Stimulated activated CD4-positive, alpha-beta T cell treated with anti-CD3 and anti-CD28 coated beads, Interleukin-1b, Interleukin-23, amount 100 ng/mL, for 24 hours (primary cell): Measurements from ENCODE around the gene ITGB8.
"Not testable (repeated sequence)": the region's sequence is repeated elsewhere in the genome, so short reads cannot be mapped to it uniquely, and the experiment has no call there.

ENCODE experiments used
- DNase-seq, 4 experiments: peaks; one replicate each; pipeline ENCODE4 v3.0.0-alpha.2; 2020; ENCODE audit warnings: low read depth in 4 of 4, low spot score in 1 of 4

The ITGB8 gene

DNA sequence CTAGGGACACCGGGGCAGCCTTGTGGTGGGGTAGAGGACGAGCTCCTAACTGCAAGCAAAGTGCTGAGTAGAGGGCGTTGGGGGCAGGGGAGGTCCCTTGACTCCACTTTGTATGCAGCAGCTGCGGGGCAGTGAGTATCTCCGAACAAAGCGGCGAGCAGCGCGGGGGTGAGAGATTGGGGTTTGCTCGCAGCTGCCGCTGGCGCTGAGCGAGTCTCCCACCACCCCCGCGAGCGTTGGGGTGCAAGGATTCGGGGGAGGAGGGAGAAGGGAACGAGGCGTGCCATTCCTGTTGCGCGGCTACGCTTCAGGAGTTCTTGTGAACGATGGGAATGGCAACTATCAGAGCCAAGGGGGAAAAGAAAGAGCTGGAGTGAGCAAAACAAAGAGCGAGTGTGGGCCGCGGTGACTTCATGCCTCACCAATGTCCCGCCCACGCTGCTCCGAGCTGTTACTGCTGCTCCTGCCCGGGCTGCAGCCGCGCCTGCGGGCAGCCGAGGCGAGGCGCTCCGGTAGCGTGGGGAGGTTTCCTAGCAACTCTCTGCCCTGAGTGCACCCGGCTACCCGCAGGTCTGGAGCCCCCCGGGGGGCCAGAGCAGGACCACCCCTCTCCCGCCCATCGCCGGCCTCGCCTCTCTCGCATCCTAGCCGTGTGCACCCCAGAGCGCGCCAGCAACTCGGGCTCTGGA is at the start of gene ITGB8:
ITGB8 (plus strand) TSS at position 662 of the 689 bp plus-strand sequence. CDS start 907 bp downstream, outside the sequence.
- peak; percentile 27 to 74 (median 42) for DNase-seq

DNA sequence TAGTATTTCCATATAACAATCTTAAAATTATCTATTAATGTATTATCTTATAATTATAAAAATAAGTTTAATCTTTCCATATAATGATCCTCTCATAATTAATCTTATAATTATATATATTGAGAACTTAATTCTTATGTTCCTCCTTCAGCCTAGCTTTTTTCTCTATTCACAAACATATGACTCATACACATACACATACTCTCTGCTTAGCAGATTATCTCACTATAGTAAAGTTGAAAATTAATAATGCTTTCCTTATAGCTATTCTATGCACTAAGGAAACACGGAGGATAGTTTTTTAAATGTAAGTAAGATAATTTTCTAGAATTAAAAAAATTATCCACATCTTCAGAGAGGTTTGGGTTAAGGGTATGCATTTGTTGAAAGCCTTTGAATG is 47.7 kb upstream of the ITGB8 start:
- DNase-seq, result no peak

DNA sequence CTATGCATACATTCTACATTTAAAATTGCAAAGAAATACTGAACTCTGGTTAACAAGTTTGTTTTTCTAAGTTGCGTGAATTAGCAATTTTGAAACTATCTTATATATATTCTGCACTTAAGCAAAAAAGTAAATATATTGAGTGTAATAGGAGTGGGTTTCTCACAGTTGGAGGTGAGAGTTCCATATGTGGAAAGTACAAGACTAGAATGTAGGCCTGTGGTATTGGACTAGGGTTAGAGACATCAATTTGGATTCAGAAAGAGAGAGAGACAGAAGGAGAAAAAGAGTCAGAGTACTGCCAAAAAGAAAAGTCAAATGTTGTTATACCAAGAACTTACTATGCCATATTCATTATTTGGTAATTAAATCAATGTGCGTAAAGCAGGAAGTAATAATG is 47.3 kb upstream of the ITGB8 start:
- no peak for DNase-seq

GRCh38 chr7:20284003-20284770 is 46.5 kb upstream of the ITGB8 start:
- DNase-seq, result no peak

- DNase-seq, result no peak
Observed at GRCh38 chr7:20284771-20285143, 45.9 kb upstream of the ITGB8 start.

DNA sequence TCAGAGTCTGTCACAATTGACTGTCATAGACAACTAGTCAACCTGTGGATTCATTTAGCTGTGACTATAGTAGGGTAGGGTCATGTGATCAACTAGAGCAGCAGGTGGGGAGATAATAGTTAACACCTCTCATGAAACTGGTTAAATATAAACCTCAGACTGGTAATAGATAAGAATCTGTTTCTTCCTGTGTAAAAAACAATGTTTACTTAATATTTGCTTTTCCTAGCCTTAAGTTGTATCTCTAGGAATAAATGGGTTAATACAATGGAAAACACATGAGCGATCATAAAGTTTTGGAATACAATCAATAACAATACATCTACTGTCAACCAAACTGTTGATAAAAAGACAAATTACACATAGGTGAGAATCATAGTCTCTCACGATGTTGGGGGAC is 43.4 kb upstream of the ITGB8 start:
- DNase-seq, result no peak

DNA sequence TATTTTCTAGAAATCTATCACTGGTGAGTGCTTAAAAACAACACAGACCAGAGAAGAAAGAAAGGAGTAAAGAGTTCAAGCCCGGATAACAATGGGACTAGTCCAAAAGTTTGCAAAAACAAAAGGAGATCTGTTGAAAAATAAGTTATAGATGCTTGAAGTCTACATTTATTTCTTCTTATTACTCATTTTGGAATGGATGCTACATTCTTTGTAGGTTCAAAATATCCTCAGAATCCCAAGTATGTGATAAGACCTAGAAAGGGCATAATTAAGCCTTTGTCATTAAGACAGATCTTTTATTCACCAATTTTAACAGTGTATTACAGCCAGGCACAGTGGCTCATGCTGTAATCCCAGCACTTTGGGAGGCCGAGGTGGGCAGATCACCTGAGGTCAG is 42.7 kb upstream of the ITGB8 start:
- DNase-seq, result no peak

GRCh38 chr7:20290505-20291111 is 40.1 kb upstream of the ITGB8 start:
- DNase-seq, result no peak

DNA sequence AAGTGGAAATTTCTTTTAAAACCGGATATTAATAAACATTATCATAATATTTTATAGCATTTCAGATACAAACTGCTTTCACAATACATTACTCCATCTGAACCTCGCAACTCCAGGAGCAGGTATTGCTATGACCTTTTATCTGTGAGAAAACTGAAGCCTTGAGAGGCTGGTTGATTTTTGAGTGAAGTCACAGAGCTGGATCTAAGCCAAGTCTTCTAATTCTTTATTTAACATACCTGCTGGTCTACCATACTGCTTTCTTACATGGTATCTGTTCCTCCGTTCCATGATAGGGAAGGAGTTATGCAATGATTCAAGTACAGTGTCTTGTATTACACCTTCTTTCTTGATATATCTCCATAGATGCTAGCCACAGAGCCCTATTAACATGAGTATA is 37.4 kb upstream of the ITGB8 start:
- no peak for DNase-seq

DNA sequence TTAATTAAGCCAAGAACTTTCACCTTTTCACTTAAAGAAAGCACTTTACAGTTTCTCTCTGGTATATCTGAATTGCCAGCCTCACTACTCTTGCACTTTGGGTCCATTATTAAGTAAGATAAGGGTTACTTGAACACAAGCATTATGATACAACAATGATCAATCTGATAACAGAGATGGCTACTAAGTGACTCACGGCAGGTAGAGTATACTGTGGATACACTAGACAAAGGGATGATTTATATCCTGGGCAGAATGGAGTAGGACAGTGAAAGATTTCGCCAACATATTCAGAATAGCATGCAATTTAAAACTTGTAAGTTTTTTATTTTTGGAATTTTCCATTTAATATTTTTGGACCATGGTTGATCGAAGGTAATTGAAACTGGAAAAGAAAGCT is 34.3 kb upstream of the ITGB8 start:
- DNase-seq, result no peak

DNA sequence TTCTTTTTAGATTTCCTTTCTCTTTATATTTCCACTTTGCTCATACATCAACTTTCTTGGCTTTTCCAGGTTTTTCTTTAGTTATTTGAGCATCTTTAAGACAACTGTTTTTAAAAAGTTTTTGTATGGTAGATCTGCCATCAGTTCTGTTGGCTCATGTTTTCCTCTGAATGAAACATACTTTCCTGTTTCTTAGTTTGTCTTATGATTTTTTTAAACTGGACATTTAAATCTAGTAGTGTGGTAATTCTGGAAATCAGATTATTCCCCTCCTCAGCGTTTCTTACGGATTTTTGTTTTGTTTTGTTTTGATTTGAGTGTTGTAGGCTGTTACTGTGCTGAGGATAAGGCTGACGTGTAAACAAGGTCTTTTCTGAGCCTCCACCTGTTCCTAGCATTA is 33.8 kb upstream of the ITGB8 start:
- DNase-seq, result no peak

DNA sequence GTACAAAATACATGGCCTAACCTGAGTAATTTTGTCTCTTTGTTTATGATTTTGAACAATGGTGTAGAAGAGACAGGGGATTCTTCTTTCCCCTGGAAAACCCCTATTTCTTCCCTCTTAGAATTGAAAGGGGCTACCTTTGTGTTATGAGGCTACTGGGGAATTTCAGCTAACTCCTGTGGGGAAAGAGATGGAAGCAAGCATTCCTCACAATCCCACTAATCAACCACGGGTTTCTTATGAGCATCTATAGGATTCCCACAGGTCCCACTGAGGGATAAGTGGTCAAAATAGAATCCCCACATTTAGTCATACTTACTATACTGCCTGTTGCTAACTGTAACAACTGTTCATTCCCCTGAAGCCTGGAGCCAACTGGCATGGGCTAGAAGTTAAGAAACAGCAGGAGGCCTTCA is 32.2 kb upstream of the ITGB8 start:
- no peak for DNase-seq

GRCh38 chr7:20299145-20299544 is 31.6 kb upstream of the ITGB8 start:
- DNase-seq, result no peak

DNA sequence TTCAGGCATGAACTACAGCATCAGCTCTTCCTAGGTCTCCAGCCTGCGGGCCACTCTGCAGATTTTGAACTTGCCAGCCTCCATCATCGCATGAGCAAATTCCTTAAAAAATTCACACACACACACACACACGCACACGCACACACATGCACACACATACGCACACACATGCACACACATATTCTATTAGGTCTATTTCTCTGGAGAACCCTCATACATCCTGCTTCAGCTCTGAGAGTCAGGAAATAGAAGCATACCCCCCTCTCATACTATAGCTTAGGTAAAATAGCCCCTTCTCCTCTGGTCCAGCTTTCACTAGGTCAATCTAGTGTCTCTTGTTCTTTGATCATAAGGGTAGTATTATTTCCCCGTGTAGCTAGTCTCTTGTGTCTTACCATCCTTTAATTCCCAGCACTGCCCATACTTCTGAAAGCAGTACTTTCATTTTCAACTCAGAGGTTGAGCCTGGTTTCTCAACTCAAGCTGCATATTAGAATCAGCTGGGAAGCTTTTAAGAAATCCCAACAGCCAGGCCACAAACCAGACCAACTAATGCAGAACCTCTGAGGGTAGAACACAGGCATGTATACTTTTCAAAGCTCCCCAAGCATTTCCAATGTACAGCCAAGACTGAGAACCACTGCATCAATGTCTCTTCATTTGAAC is 30.9 kb upstream of the ITGB8 start:
- no peak for DNase-seq

DNA sequence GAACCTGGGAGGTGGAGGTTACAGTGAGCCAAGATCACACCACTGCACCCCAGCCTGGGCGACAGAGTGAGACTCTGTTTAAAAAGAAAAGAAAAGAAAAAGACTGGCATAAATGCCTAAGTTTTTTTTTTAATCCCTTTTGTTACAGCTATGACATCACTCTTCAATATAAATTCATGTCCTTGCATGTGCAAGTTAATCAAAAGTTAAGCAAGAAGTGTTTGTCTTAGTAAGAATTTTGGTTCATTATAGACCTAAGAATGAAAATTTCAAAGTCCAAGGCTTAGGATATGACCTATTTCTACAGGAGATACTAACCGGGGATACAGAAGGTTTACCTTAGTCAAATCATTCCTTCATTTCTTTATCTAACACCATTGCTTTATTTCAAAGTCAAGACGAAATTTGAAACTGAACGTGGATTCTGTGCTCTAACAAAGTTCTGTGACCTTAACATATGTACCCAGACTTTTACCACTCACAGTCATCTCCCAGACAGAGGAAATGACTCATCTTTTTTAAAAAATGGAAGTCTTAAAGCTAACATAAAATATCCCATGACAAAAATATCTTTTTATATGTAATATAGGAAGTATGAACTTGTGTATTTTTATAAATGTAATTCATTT is 29.3 kb upstream of the ITGB8 start:
- DNase-seq, result no peak

GRCh38 chr7:20302300-20302699 is 28.4 kb upstream of the ITGB8 start:
- DNase-seq, result not testable (repeated sequence)

GRCh38 chr7:20302891-20303290 is 27.8 kb upstream of the ITGB8 start:
- DNase-seq, result no peak

DNA sequence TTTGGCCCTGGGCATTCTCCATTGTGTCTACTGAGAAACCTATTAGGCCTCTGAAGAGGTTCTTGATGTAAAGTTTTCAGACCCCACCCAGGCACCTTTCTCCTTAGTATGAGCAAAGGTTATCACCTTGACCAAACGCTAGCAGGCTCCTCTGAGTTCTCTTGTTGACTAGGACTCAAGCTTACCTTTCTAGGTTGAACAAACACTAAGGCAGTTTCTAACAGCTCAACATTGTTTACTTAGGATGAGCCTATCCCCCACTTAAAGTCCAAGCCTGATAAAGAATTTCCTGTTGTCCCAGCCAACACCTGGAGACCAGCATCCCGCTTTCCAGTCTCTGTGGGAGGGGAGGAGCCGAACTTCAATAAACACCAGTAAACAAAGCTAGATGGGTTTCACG is 26.3 kb upstream of the ITGB8 start:
- no peak for DNase-seq

- DNase-seq, result no peak
Observed at GRCh38 chr7:20305726-20306125, 25.0 kb upstream of the ITGB8 start.

DNA sequence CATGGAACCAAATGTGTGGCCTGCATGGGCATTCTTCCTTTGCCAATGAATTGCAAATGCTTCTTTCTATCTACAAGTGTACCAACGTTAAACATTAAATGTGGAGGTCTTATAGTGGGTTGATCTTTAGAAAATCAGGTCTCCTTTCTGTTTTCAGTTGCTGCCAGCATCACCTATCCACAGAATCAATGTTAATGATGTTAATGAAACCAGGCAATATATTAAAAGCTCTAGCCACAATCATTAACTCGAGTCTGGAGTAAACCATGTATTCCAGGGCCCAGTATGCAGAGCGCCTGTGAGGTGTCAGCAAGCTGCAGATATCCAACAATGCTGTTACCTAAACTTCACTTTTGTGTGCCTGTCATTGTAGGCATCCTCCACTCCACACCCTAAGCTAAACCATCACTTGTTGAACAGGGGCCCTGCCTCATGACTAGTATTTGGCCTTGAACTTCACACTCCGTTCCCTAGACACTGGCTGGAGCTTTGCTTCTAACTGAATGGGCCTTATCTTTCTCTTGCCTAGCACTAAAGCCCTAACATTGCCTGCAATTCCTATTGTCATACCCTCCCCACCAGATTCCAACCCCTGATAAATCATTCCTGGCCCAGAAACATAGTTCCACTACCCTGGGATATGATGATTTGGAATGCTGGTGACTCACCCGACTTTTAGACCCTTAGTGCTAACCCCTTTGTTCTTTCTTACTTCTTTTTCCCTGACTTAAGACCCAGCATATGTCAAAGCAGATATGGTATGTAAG is 24.3 kb upstream of the ITGB8 start:
- DNase-seq, result no peak

- DNase-seq, result no peak
Observed at GRCh38 chr7:20307119-20307518, 23.6 kb upstream of the ITGB8 start.
